Right atrium auricular region (tissue), 2 donors: Measurements from ENCODE around the gene ACTRT2. TPM values are rescaled to one million over a fixed set of nuclear protein-coding genes. Genes with fewer than 3 reads are reported as not detected.

ENCODE experiments used
- DNase-seq: peaks from one replicate; pipeline ENCODE4 v3.0.0-alpha.2; 2019; ENCODE audit warnings: low spot score
- H3K27ac ChIP-seq, 2 donors: fragments of 200-600 bp; sonication (generic); 1 replicate in 1 of 2; 2 replicates in 1 of 2; pipeline ENCODE4 v1.5.1; 2016 to 2019
- H3K27me3 ChIP-seq, 2 donors: fragments of 200-600 bp; sonication (generic); one replicate each; pipeline versions ENCODE4 v1.5.1 to v1.6.0; 2017 to 2019
- H3K36me3 ChIP-seq: fragments of 200-600 bp; sonication (generic); one replicate; pipeline ENCODE4 v1.5.1; 2016
- H3K4me1 ChIP-seq, 2 donors: fragments of 200-600 bp; sonication (generic); one replicate each; pipeline versions ENCODE4 v1.5.1 to v1.6.0; 2017 to 2019
- H3K4me3 ChIP-seq, 2 donors: fragments of 200-600 bp; sonication (generic); 1 replicate in 1 of 2; 2 replicates in 1 of 2; pipeline ENCODE4 v1.5.1; 2017 to 2019; ENCODE audit warnings: mild to moderate bottlenecking in 1 of 2, moderate library complexity in 1 of 2
- H3K9me3 ChIP-seq, 2 donors: fragments of 200-600 bp; sonication (generic); one replicate each; pipeline ENCODE4 v1.5.1; 2019
- CTCF ChIP-seq, 2 donors: fragments of 200-600 bp; sonication (generic); IDR thresholded peaks; one replicate each; pipeline ENCODE4 v1.5.1; 2019; ENCODE audit warnings: antibody characterized with exemption in 2 of 2
- total RNA-seq, 2 donors: library from RNA; depleted of rRNA; stranded (reverse); fragments of >200 nt; gene quantifications; one replicate each; pipeline ENCODE4 v1.1.0, GENCODE V29; 2016

The ACTRT2 gene
- total RNA-seq, 2 donors from 2014 or later: not detected

GRCh38 chr1:2974701-2975301 lies 46.5 kb upstream of the ACTRT2 start:
- Histone ChIP-seq H3K4me1 (no peaks in the 10 kb centered on the region), H3K27ac (no peak overlapping the region), H3K9me3 (no peaks in the 10 kb centered on the region), H3K36me3 (no peaks in the 10 kb centered on the region), H3K27me3 (no peaks in the 10 kb centered on the region), H3K4me3 (no peak overlapping the region)
- no peak for TF ChIP-seq CTCF (IDR thresholded peaks at IDR 0.05)
- no peak for DNase-seq

- no peak for DNase-seq
- H3K4me3 ChIP-seq: no peak overlapping the region
- H3K9me3 ChIP-seq: no peaks in the 10 kb centered on the region
- no peaks in the 10 kb centered on the region for H3K27me3 ChIP-seq
- peaks cover 0 to 8% of the 10 kb centered on the region in 2 donors for H3K4me1 ChIP-seq
- no peak overlapping the region for H3K27ac ChIP-seq
- TF ChIP-seq CTCF (IDR thresholded peaks at IDR 0.05): no peak
- H3K36me3 ChIP-seq: no peaks in the 10 kb centered on the region
Observed at GRCh38 chr1:2975466-2976179, 45.6 kb upstream of the ACTRT2 start.

- Histone ChIP-seq H3K36me3 (no peaks in the 10 kb centered on the region), H3K27me3 (no peaks in the 10 kb centered on the region), H3K27ac (no peak overlapping the region), H3K9me3 (no peaks in the 10 kb centered on the region), H3K4me3 (no peak overlapping the region), H3K4me1 (peaks cover 0 to 12% of the 10 kb centered on the region in 2 donors)
- no peak for TF ChIP-seq CTCF (IDR thresholded peaks at IDR 0.05)
- DNase-seq: no peak
Observed at GRCh38 chr1:2976180-2976562, 45.1 kb upstream of the ACTRT2 start.

GRCh38 chr1:2977886-2978611 lies 43.2 kb upstream of the ACTRT2 start:
- H3K4me1 ChIP-seq: peaks cover 0 to 12% of the 10 kb centered on the region in 2 donors
- H3K36me3 ChIP-seq: no peaks in the 10 kb centered on the region
- H3K4me3 ChIP-seq: no peak overlapping the region
- no peak for TF ChIP-seq CTCF (IDR thresholded peaks at IDR 0.05)
- DNase-seq: no peak
- H3K27ac ChIP-seq: no peak overlapping the region
- H3K9me3 ChIP-seq: no peaks in the 10 kb centered on the region
- no peaks in the 10 kb centered on the region for H3K27me3 ChIP-seq

- Histone ChIP-seq H3K27ac (no peak overlapping the region), H3K27me3 (no peaks in the 10 kb centered on the region), H3K9me3 (no peaks in the 10 kb centered on the region), H3K4me1 (peaks cover 0 to 12% of the 10 kb centered on the region in 2 donors), H3K36me3 (no peaks in the 10 kb centered on the region), H3K4me3 (no peak overlapping the region)
- TF ChIP-seq CTCF (IDR thresholded peaks at IDR 0.05): no peak
- DNase-seq: no peak
Observed at GRCh38 chr1:2978691-2979190, 42.5 kb upstream of the ACTRT2 start.
